T-helper 17 cell (primary cell): ENCODE measurements around the gene PRAMEF20. TPM values are rescaled to one million over a fixed set of nuclear protein-coding genes. Genes with fewer than 3 reads are reported as not detected.
"Not testable (repeated sequence)": the region's sequence is repeated elsewhere in the genome, so short reads cannot be mapped to it uniquely, and the experiment has no call there.

ENCODE experiments used
- ATAC-seq: fragments of 150-1000 bp; cut with Tn5 transposase; 2 replicates; pipeline ENCODE4 v1.10.0; 2021; ENCODE audit warnings: mild to moderate bottlenecking, moderate library complexity
- DNase-seq, 3 donors: peaks; one replicate each; pipeline versions ENCODE4 v3.0.0 to v3.0.0-alpha.2; 2020 to 2021
- H3K9me3 ChIP-seq: one replicate; pipeline ENCODE4 v1.7.0; 2013; ENCODE audit warnings: low read length, mild to moderate bottlenecking; ENCODE audit not compliant: control insufficient read depth, poor library complexity, severe bottlenecking
- H3K27ac Mint-ChIP-seq: one replicate; pipeline ENCODE4 v1.8.0; 2022; ENCODE audit warnings: mild to moderate bottlenecking, moderate library complexity, mixed read lengths
- H3K27me3 Mint-ChIP-seq: one replicate; pipeline ENCODE4 v1.8.0; 2022; ENCODE audit warnings: mixed read lengths
- H3K36me3 Mint-ChIP-seq: one replicate; pipeline ENCODE4 v1.8.0; 2022; ENCODE audit warnings: low read depth, mixed read lengths
- H3K4me1 Mint-ChIP-seq: one replicate; pipeline ENCODE4 v1.8.0; 2022; ENCODE audit warnings: mild to moderate bottlenecking, mixed read lengths
- H3K4me3 Mint-ChIP-seq: one replicate; pipeline ENCODE4 v1.8.0; 2022; ENCODE audit warnings: mild to moderate bottlenecking, moderate library complexity, mixed read lengths
- total RNA-seq, 4 donors: library from RNA in 2 of 4; stranded (reverse) in 2 of 4; gene quantifications; one replicate each; pipeline ENCODE4 v1.2.3 and lab custom pipeline; 2022 to 2026

Gene PRAMEF20
- total RNA-seq, 2 donors from 2014 or later: not detected

DNA sequence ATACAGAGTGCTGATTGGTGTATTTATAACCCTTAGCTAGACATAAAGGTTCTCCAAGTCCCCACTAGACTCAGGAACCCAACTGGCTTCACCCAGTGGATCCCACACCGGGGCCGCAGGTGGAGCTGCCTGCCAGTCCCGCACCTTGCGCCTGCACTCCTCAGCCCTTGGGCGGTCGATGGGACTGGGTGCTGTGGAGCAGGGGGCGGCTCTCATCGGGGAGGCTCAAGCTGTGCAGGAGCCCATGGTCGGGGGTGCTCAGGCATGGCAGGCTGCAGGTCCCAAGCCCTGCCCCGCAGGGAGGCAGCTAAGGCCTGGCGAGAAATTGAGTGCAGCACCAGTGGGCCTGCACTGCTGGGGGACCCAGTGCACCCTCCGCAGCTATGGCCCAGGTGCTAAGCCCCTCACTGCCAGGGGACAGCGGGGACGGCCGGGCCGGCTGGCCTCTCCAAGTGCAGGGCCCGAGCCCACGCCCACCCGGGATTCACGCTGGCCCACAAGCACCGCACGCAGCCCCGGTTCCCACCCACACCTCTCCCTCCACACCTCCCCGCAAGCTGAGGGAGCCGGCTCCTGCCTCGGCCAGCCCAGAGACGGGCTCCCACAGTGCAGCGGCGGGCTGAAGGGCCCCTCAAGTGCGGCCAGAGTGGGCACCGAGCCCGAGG is 23.6 kb downstream of the PRAMEF20 start:
- not testable (repeated sequence) for H3K4me1 Mint-ChIP-seq, DNase-seq, H3K27ac Mint-ChIP-seq, ATAC-seq, H3K9me3 ChIP-seq, H3K36me3 Mint-ChIP-seq, H3K4me3 Mint-ChIP-seq
- H3K27me3 Mint-ChIP-seq: peaks cover 23% of the 10 kb centered on the region

- Mint-ChIP-seq H3K4me1 (no peaks in the 10 kb centered on the region), H3K4me3 (no peak overlapping the region), H3K27me3 (peaks cover 19% of the 10 kb centered on the region), H3K36me3 (no peaks in the 10 kb centered on the region), H3K27ac (no peak overlapping the region)
- no peaks in the 10 kb centered on the region for H3K9me3 ChIP-seq
- DNase-seq (no peak), ATAC-seq (no peak)
Observed at GRCh38 chr1:13435458-13435857, 25.2 kb downstream of the PRAMEF20 start.

DNA sequence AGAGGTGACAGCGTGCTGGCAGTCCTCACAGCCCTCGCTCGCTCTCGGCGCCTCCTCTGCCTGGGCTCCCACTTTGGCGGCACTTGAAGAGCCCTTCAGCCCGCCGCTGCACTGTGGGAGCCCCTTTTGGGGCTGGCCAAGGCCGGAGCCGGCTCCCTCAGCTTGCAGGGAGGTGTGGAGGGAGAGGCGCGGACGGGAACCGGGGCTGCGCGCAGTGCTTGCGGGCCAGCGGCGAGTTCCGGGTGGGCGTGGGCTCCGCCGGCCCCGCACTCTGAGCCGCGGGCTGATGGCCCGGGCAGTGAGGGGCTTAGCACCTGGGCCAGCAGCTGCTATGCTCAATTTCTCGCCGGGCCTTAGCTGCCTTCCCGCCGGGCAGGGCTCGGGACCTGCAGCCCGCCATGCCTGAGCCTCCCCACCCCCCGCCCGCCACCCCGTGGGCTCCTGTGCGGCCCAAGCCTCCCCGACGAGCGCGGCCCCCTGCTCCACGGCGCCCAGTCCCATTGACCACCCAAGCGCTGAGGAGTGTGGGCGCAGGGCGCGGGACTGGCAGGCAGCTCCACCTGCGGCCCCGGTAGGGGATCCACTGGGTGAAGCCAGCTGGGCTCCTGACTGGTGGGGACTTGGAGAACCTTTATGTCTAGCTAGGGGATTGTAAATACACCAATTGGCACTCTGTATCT is 29.0 kb downstream of the PRAMEF20 start:
- H3K27ac Mint-ChIP-seq, ATAC-seq, H3K9me3 ChIP-seq, DNase-seq, H3K36me3 Mint-ChIP-seq, H3K4me3 Mint-ChIP-seq, H3K4me1 Mint-ChIP-seq: not testable (repeated sequence)
- peaks cover 19% of the 10 kb centered on the region for H3K27me3 Mint-ChIP-seq

- no peak for ATAC-seq
- no peaks in the 10 kb centered on the region for H3K9me3 ChIP-seq
- H3K27ac Mint-ChIP-seq: no peak overlapping the region
- H3K4me3 Mint-ChIP-seq: no peak overlapping the region
- no peaks in the 10 kb centered on the region for H3K4me1 Mint-ChIP-seq
- peaks cover 11% of the 10 kb centered on the region for H3K27me3 Mint-ChIP-seq
- H3K36me3 Mint-ChIP-seq: no peaks in the 10 kb centered on the region
- DNase-seq: no peak
Observed at GRCh38 chr1:13443335-13443979, 33.2 kb downstream of the PRAMEF20 start.

DNA sequence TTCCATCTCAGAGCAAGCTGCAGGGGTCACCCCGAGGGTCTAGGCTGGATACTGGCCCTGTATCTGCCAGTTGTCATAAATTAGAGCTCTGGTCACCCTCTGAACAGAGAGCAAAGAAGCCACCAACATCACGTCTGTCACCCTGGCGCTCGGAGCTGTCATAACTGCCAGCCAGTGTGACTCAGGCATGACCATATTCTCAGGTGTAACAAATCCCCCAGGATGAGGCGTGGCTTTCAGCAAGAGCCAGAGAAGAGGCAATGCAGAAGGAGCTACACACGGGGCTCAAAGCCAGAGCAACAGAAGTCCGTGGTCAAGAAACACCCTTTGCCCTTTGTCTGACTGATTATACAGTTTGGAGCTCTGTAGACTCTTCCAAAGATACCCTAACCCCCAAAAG is 40.0 kb downstream of the PRAMEF20 start:
- no peak overlapping the region for H3K27ac Mint-ChIP-seq
- no peak overlapping the region for H3K4me3 Mint-ChIP-seq
- H3K36me3 Mint-ChIP-seq: no peaks in the 10 kb centered on the region
- no peaks in the 10 kb centered on the region for H3K4me1 Mint-ChIP-seq
- DNase-seq: no peak
- H3K9me3 ChIP-seq: no peaks in the 10 kb centered on the region
- peaks cover 11% of the 10 kb centered on the region for H3K27me3 Mint-ChIP-seq
- no peak for ATAC-seq

GRCh38 chr1:13451399-13451965 is 41.2 kb downstream of the PRAMEF20 start:
- Mint-ChIP-seq H3K36me3 (no peaks in the 10 kb centered on the region), H3K4me1 (no peaks in the 10 kb centered on the region)
- DNase-seq: no peak

GRCh38 chr1:13456904-13457532 is 46.8 kb downstream of the PRAMEF20 start:
- Mint-ChIP-seq H3K4me1 (no peaks in the 10 kb centered on the region), H3K4me3 (no peak overlapping the region), H3K27me3 (peaks cover 37% of the 10 kb centered on the region), H3K36me3 (no peaks in the 10 kb centered on the region), H3K27ac (no peak overlapping the region)
- DNase-seq: no peak
- no peak for ATAC-seq
- H3K9me3 ChIP-seq: no peaks in the 10 kb centered on the region

More at GRCh38 chr1:13451399-13451965, 41.2 kb downstream of the PRAMEF20 start:
- no peak overlapping the region for H3K27ac Mint-ChIP-seq
- ATAC-seq: no peak
- no peak overlapping the region for H3K4me3 Mint-ChIP-seq
- peaks cover 12% of the 10 kb centered on the region for H3K27me3 Mint-ChIP-seq
- no peaks in the 10 kb centered on the region for H3K9me3 ChIP-seq

DNA sequence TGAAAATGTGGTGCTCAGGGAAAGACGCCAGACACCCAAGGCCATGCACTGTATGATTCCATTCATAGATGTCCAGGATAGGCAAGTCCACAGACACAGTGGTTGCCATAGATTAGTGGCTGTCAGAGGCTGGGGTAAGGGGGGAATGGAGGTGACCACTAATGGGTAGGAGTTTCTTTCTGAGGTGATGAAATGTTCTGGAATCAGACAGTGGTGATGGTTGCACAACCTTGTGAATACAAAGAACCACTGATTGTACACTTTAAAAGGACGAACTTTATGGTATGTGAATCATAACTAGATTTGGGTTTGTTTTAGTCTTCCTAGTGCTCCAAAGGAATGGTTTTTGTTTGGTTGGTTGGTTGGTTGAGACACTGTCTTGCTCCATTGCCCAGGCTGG is 51.7 kb downstream of the PRAMEF20 start:
- Mint-ChIP-seq H3K27ac (no peak overlapping the region), H3K4me1 (no peaks in the 10 kb centered on the region), H3K36me3 (no peaks in the 10 kb centered on the region), H3K27me3 (peaks cover 39% of the 10 kb centered on the region), H3K4me3 (no peak overlapping the region)
- ATAC-seq: no peak
- no peak for DNase-seq
- H3K9me3 ChIP-seq: no peaks in the 10 kb centered on the region

- no peaks in the 10 kb centered on the region for H3K36me3 Mint-ChIP-seq
- ATAC-seq (no peak), DNase-seq (no peak)
- H3K27ac Mint-ChIP-seq: no peak overlapping the region
- peaks cover 39% of the 10 kb centered on the region for H3K27me3 Mint-ChIP-seq
- H3K4me3 Mint-ChIP-seq: no peak overlapping the region
- H3K9me3 ChIP-seq: no peaks in the 10 kb centered on the region
- H3K4me1 Mint-ChIP-seq: no peaks in the 10 kb centered on the region
Observed at GRCh38 chr1:13462682-13463081, 52.4 kb downstream of the PRAMEF20 start.

DNA sequence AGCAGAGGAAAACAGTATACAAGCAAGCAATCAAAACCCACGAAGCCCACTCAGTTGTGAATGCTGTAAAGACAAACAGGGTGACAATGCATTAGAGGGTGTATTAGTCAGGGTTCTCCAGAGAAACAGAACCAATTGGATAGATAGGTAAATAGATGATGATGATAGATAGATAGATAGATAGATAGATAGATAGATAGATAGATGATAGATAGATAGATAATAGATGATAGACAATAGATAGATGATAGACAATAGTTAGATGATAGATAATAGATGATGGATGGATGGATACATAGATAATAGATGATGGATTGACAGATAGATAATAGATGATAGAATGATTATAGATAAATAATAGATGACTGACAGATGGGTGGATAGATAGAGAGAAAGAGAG is 55.3 kb downstream of the PRAMEF20 start:
- H3K9me3 ChIP-seq: no peaks in the 10 kb centered on the region
- Mint-ChIP-seq H3K36me3 (no peaks in the 10 kb centered on the region), H3K4me1 (no peaks in the 10 kb centered on the region), H3K4me3 (no peak overlapping the region), H3K27ac (no peak overlapping the region), H3K27me3 (peaks cover 33% of the 10 kb centered on the region)
- ATAC-seq (no peak), DNase-seq (no peak)

DNA sequence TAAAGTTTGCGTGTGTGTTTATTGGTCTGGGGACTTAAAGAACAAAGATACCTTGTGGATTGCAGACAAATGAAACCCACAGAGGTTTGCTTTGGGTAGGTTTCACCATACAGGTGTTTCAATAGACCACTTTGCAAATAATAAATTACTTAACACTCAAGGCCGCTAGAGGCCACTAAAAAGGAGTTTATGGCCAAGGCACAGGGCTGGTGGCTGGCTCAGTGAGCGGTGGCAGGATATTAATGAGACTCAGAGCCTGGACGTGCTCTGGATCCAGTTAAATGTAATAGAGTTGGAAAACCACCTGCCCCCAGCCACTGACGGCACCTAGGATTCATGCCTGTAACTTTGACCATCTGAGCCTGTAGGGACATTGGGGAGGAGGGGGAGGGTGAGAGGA is 59.1 kb downstream of the PRAMEF20 start:
- H3K4me1 Mint-ChIP-seq: no peaks in the 10 kb centered on the region
- H3K36me3 Mint-ChIP-seq: no peaks in the 10 kb centered on the region
- H3K27ac Mint-ChIP-seq: no peak overlapping the region
- no peak overlapping the region for H3K4me3 Mint-ChIP-seq
- H3K27me3 Mint-ChIP-seq: peaks cover 32% of the 10 kb centered on the region
- ATAC-seq (no peak), DNase-seq (no peak)
- no peaks in the 10 kb centered on the region for H3K9me3 ChIP-seq
